Activated CD8-positive, alpha-beta T cell treated with anti-CD3 and anti-CD28 coated beads, Interleukin-2, amount 10 ng/mL, durations not matched to agents 7 days and 5 days (primary cell): ENCODE data around the gene GNB5. TPM values are rescaled to one million over a fixed set of nuclear protein-coding genes. Genes with fewer than 3 reads are reported as not detected.

Experiments
- ATAC-seq: fragments of 150-1000 bp; cut with Tn5 transposase; one replicate; pipeline ENCODE4 v1.10.0; 2021; ENCODE audit warnings: moderate library complexity
- CTCF ChIA-PET: fragments of 350-600 bp; sonication (Branson Sonifier 250); formaldehyde crosslinking; loops from one replicate; lab custom pipeline; 2021; ENCODE audit warnings: antibody characterized with exemption; lab: Charles Lee
- POLR2A ChIA-PET: fragments of 350-600 bp; sonication (Branson Sonifier 250); formaldehyde crosslinking; loops from one replicate; lab custom pipeline; 2021; ENCODE audit warnings: antibody characterized with exemption; lab: Charles Lee
- DNase-seq: peaks from one replicate; pipeline ENCODE4 v3.0.0-alpha.2; 2020
- H3K27ac Mint-ChIP-seq: one replicate; pipeline ENCODE4 v1.8.0; 2021; ENCODE audit warnings: mild to moderate bottlenecking, mixed read lengths
- H3K27me3 Mint-ChIP-seq: one replicate; pipeline ENCODE4 v1.8.0; 2021; ENCODE audit warnings: low read depth, mixed read lengths
- H3K36me3 Mint-ChIP-seq: one replicate; pipeline ENCODE4 v1.8.0; 2021; ENCODE audit warnings: low read depth, mixed read lengths
- H3K4me1 Mint-ChIP-seq: one replicate; pipeline ENCODE4 v1.8.0; 2021; ENCODE audit warnings: low read depth, mixed read lengths
- H3K4me3 Mint-ChIP-seq: one replicate; pipeline ENCODE4 v1.8.0; 2021; ENCODE audit warnings: mild to moderate bottlenecking, mixed read lengths
- H3K9me3 Mint-ChIP-seq: one replicate; pipeline ENCODE4 v1.8.0; 2022; ENCODE audit warnings: mixed read lengths; ENCODE audit not compliant: insufficient read depth
- total RNA-seq, 2 experiments: library from RNA; stranded (reverse); gene quantifications; one replicate each; pipeline ENCODE4 v1.2.3, GENCODE V29; 2021

Gene GNB5
- total RNA-seq, 2 experiments from 2014 or later = 33.8 to 37.0 TPM

DNA sequence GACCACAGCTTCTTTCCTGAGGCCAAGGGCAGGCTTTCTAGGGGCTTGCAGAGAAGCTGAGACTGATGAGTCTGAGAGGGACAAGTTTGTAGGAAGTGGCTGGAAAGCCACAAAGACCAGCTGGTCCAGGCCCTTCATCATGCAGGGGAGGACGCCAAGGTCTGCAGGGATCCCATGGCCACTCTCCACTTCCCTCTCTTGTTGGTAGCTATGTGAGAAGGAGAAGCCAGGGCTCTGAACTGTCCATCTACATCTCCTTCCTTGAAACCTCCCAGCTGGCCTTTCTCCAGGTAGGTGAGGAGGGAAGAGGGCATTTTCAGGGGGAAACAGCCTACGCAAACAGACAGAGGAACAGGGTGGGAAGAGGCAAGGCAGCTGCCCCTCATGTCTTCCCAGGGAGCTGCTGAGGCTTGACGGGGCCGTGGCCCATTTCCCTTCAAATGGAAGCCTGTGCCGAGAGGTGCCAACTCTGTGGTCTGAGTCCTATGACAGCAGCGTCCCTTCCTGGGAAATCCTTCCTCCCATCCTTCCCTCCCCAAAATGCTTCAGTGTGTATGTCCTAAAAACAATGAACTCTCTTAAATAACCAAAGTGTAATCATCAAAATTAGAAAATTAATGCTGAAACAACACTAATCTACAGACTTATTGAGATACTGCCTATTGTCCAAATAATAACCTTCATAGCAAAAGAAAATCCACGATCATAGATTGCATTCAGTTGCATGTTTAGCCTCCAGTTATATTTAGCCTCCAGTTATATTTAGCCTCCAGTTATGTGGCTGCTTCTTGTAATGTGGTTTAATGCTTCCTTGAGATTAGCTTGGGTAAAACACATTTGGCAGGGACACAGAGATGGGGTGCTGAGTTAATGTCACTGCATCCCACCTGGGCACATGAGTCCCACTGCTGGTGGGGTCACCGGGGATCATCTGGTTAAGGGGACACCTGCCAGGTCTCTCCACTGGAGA is 36.0 kb downstream of the GNB5 start:
- no peak overlapping the region for H3K4me3 Mint-ChIP-seq
- peaks cover 21% of the 10 kb centered on the region for H3K4me1 Mint-ChIP-seq
- peaks cover 13% of the 10 kb centered on the region for H3K36me3 Mint-ChIP-seq
- ATAC-seq (no peak), DNase-seq (no peak)
- H3K27me3 Mint-ChIP-seq = no peaks in the 10 kb centered on the region
- H3K9me3 Mint-ChIP-seq = no peaks in the 10 kb centered on the region
- ChIA-PET POLR2A (no interaction called here), CTCF (interaction anchor here (0.6 to 1.4 kb wide), 4 partner anchors 16 to 70 kb away, joined by 3 to 6 read pairs (median 4); no protein-coding TSS in a partner anchor)
- peak overlapping the region; percentile 12 for H3K27ac Mint-ChIP-seq

- ChIA-PET CTCF (interaction anchor here (0.6 to 1.4 kb wide), 5 partner anchors 12 to 71 kb away, joined by 3 to 6 read pairs (median 3); no protein-coding TSS in a partner anchor), POLR2A (no interaction called here)
- Mint-ChIP-seq H3K36me3 (peaks cover 17% of the 10 kb centered on the region), H3K4me1 (peaks cover 21% of the 10 kb centered on the region), H3K9me3 (no peaks in the 10 kb centered on the region), H3K27ac (peak overlapping the region; percentile 12), H3K27me3 (no peaks in the 10 kb centered on the region), H3K4me3 (no peak overlapping the region)
- DNase-seq (no peak), ATAC-seq (no peak)
These were observed 37.0 kb downstream of the GNB5 start for GRCh38 chr15:52153900-52154895.

DNA sequence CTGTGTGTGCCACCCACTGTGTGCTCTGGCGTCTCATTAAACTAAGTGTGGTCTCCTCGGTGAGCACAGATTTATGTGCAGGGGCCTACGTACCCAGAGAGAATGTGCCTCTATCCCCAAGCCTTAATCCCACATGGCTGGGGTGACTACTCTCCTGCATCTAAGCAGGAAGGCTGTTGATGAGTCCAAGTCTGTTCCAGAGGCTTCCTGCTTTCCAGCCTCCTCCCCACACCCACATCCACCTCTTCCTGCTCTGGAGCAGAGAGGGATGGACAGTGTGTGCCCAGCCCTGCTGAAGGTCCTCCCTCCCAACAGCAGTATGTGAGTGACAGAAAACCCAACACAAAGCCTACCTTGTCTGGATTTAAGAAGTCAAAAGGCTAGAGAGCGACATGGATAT is 39.8 kb downstream of the GNB5 start:
- no peak overlapping the region for H3K4me3 Mint-ChIP-seq
- no peak overlapping the region for H3K27ac Mint-ChIP-seq
- H3K36me3 Mint-ChIP-seq = peaks cover 30% of the 10 kb centered on the region
- no peaks in the 10 kb centered on the region for H3K27me3 Mint-ChIP-seq
- peaks cover 21% of the 10 kb centered on the region for H3K4me1 Mint-ChIP-seq
- POLR2A ChIA-PET = no interaction called here
- no peak for ATAC-seq
- no peak for DNase-seq
- CTCF ChIA-PET = no interaction called here
- no peaks in the 10 kb centered on the region for H3K9me3 Mint-ChIP-seq

- ChIA-PET POLR2A (no interaction called here), CTCF (no interaction called here)
- H3K9me3 Mint-ChIP-seq = no peaks in the 10 kb centered on the region
- peaks cover 33% of the 10 kb centered on the region for H3K36me3 Mint-ChIP-seq
- DNase-seq (no peak), ATAC-seq (no peak)
- no peaks in the 10 kb centered on the region for H3K27me3 Mint-ChIP-seq
- peaks cover 17% of the 10 kb centered on the region for H3K4me1 Mint-ChIP-seq
- H3K27ac Mint-ChIP-seq = no peak overlapping the region
- H3K4me3 Mint-ChIP-seq = no peak overlapping the region
These were observed 40.3 kb downstream of the GNB5 start for GRCh38 chr15:52150871-52151270.

- H3K27me3 Mint-ChIP-seq = no peaks in the 10 kb centered on the region
- ATAC-seq (no peak), DNase-seq (no peak)
- ChIA-PET POLR2A (no interaction called here), CTCF (interaction anchor here (1.5 kb wide), 1 partner anchor 11 kb away, joined by 5 read pairs; no protein-coding TSS in a partner anchor)
- H3K27ac Mint-ChIP-seq = no peak overlapping the region
- peaks cover 37% of the 10 kb centered on the region for H3K36me3 Mint-ChIP-seq
- H3K4me3 Mint-ChIP-seq = no peak overlapping the region
- H3K4me1 Mint-ChIP-seq = peaks cover 11% of the 10 kb centered on the region
- no peaks in the 10 kb centered on the region for H3K9me3 Mint-ChIP-seq
These were observed 41.0 kb downstream of the GNB5 start for GRCh38 chr15:52150043-52150825.

- ATAC-seq (no peak), DNase-seq (no peak)
- H3K27me3 Mint-ChIP-seq = no peaks in the 10 kb centered on the region
- POLR2A ChIA-PET = no interaction called here
- H3K9me3 Mint-ChIP-seq = no peaks in the 10 kb centered on the region
- H3K4me1 Mint-ChIP-seq = peaks cover 3% of the 10 kb centered on the region
- no peak overlapping the region for H3K4me3 Mint-ChIP-seq
- CTCF ChIA-PET = interaction anchor here (0.5 kb wide), 1 partner anchor 28 kb away, joined by 4 read pairs; no protein-coding TSS in a partner anchor
- H3K27ac Mint-ChIP-seq = no peak overlapping the region
- H3K36me3 Mint-ChIP-seq = peaks cover 40% of the 10 kb centered on the region
These were observed 42.8 kb downstream of the GNB5 start for GRCh38 chr15:52148403-52148802.

GRCh38 chr15:52146776-52147175 is 44.4 kb downstream of the GNB5 start:
- H3K27ac Mint-ChIP-seq = no peak overlapping the region
- no peaks in the 10 kb centered on the region for H3K9me3 Mint-ChIP-seq

GRCh38 chr15:52146261-52146660 is 44.9 kb downstream of the GNB5 start:
- no peak for ATAC-seq
- Mint-ChIP-seq H3K4me1 (no peaks in the 10 kb centered on the region), H3K36me3 (peaks cover 33% of the 10 kb centered on the region), H3K9me3 (no peaks in the 10 kb centered on the region), H3K4me3 (no peak overlapping the region), H3K27me3 (no peaks in the 10 kb centered on the region), H3K27ac (no peak overlapping the region)
- ChIA-PET CTCF (interaction anchor here (1.2 kb wide), 1 partner anchor 62 kb away, joined by 3 read pairs; no protein-coding TSS in a partner anchor), POLR2A (no interaction called here)
- no peak for DNase-seq

More at GRCh38 chr15:52146776-52147175, 44.4 kb downstream of the GNB5 start:
- CTCF ChIA-PET = interaction anchor here (1.2 kb wide), 1 partner anchor 62 kb away, joined by 3 read pairs; no protein-coding TSS in a partner anchor
- POLR2A ChIA-PET = no interaction called here
- DNase-seq = no peak
- Mint-ChIP-seq H3K4me3 (no peak overlapping the region), H3K4me1 (no peaks in the 10 kb centered on the region), H3K27me3 (no peaks in the 10 kb centered on the region), H3K36me3 (peaks cover 33% of the 10 kb centered on the region)
- no peak for ATAC-seq

- CTCF ChIA-PET = no interaction called here
- DNase-seq (no peak), ATAC-seq (no peak)
- no peak overlapping the region for H3K27ac Mint-ChIP-seq
- H3K27me3 Mint-ChIP-seq = no peaks in the 10 kb centered on the region
- H3K9me3 Mint-ChIP-seq = no peaks in the 10 kb centered on the region
- no peak overlapping the region for H3K4me3 Mint-ChIP-seq
- POLR2A ChIA-PET = no interaction called here
- peaks cover 33% of the 10 kb centered on the region for H3K36me3 Mint-ChIP-seq
- peaks cover 3% of the 10 kb centered on the region for H3K4me1 Mint-ChIP-seq
These were observed 46.5 kb downstream of the GNB5 start for GRCh38 chr15:52144656-52145178.

- DNase-seq = no peak
- ChIA-PET POLR2A (no interaction called here), CTCF (interaction anchor here (1.1 kb wide), 1 partner anchor 172 kb away, joined by 3 read pairs; the partner anchor contains the start of gene LEO1)
- Mint-ChIP-seq H3K9me3 (no peaks in the 10 kb centered on the region), H3K4me3 (no peak overlapping the region), H3K27ac (no peak overlapping the region), H3K27me3 (no peaks in the 10 kb centered on the region), H3K4me1 (peaks cover 5% of the 10 kb centered on the region), H3K36me3 (peaks cover 29% of the 10 kb centered on the region)
- no peak for ATAC-seq
These were observed 47.3 kb downstream of the GNB5 start for GRCh38 chr15:52143873-52144272.
